Esophagus squamous epithelium (tissue), 4 donors: ENCODE data around the gene CACNB2.
A peak's percentile ranks its signal among the peaks of the same experiment; 100 is the strongest.

Experiments used
- CTCF ChIP-seq, 6 experiments: fragments of 450-650 bp in 4 of 6; fragments of 200-600 bp in 2 of 6; sonication (generic) in 2 of 6; IDR thresholded peaks; one replicate each; pipeline ENCODE4 v1.5.1; 2016 to 2019; ENCODE audit warnings: antibody characterized with exemption in 6 of 6, mild to moderate bottlenecking in 4 of 6, moderate library complexity in 4 of 6
- POLR2A ChIP-seq, 4 donors: fragments of 450-650 bp; IDR thresholded peaks; one replicate each; pipeline ENCODE4 v1.6.1; 2017; ENCODE audit warnings: antibody characterized with exemption in 4 of 4, mild to moderate bottlenecking in 4 of 4, moderate library complexity in 3 of 4

GRCh38 chr10:18238870-18239485 lies 98.8 kb downstream of the CACNB2 start:
- TF ChIP-seq CTCF (IDR thresholded peaks at IDR 0.05) (peak in 4 of 6 experiments; percentile 46 to 63 (median 54)), POLR2A (IDR thresholded peaks at IDR 0.05) (no peak)
